GM12878 (cell line): ENCODE results near the gene PELI1. TPM values are rescaled to one million over a fixed set of nuclear protein-coding genes. Genes with fewer than 3 reads are reported as not detected.

Experiments
- ATAC-seq: fragments of 200-7000 bp; cut with Tn5 transposase; 3 replicates; pipeline ENCODE4 v1.9.1; 2020; ENCODE audit warnings: mild to moderate bottlenecking, moderate library complexity
- BruUV-seq: library from RNA; stranded (reverse); fragments of 400-500 nt; replicated peaks from 2 replicates; lab custom pipeline; 2021; lab: Mats Ljungman, UMichigan
- CTCF ChIA-PET: fragments of 300-600 bp; sonication (Branson Sonifier 250); formaldehyde crosslinking; extraction: SDS; loops from one replicate; lab custom pipeline; 2021; ENCODE audit warnings: inconsistent platforms; lab: Yijun Ruan, JAX
- POLR2A ChIA-PET: fragments of 350-600 bp; formaldehyde crosslinking; extraction: SDS; loops from one replicate; lab custom pipeline; 2021; ENCODE audit warnings: inconsistent platforms; lab: Charles Lee
- RAD21 ChIA-PET: fragments of 300-600 bp; sonication (Branson Sonifier 250); formaldehyde crosslinking; loops from one replicate; lab custom pipeline; 2023; ENCODE audit warnings: antibody characterized with exemption; ENCODE audit not compliant: unreplicated experiment; lab: Charles Lee
- SMC1A ChIA-PET: fragments of 300-600 bp; sonication (Branson Sonifier 250); formaldehyde crosslinking; loops from one replicate; lab custom pipeline; 2023; ENCODE audit not compliant: unreplicated experiment, uncharacterized antibody; lab: Charles Lee
- DNase-seq: peaks from one replicate; pipeline ENCODE4 v3.0.0-alpha.2; 2011; ENCODE audit warnings: low read depth, low spot score
- FAIRE-seq: peaks from 3 replicates; lab custom pipeline; 2011; peaks lifted over from hg19 to GRCh38; lab: Jason Lieb, UNC
- H2AFZ ChIP-seq: 2 replicates; pipeline ENCODE4 v1.6.0; 2011; ENCODE audit warnings: low read depth, low read length, control low read depth; ENCODE audit not compliant: control insufficient read depth
- H3K27ac ChIP-seq: 2 replicates; pipeline ENCODE4 v1.5.1; 2011; ENCODE audit warnings: control low read depth; ENCODE audit not compliant: control insufficient read depth, insufficient read depth
- H3K27me3 ChIP-seq, 2 experiments: replicated peaks in 1 of 2; 2 replicates each; pipeline versions ENCODE4 v1.6.0 to v1.6.1; 2011; ENCODE audit warnings: low read length in 1 of 2; ENCODE audit not compliant: control insufficient read depth in 2 of 2, insufficient read depth in 2 of 2
- H3K36me3 ChIP-seq, 2 experiments: 2 replicates each; pipeline ENCODE4 v1.5.1; 2011; ENCODE audit warnings: low read length in 1 of 2; ENCODE audit not compliant: control insufficient read depth in 2 of 2, insufficient read depth in 2 of 2
- H3K4me1 ChIP-seq: 2 replicates; pipeline ENCODE4 v1.6.1; 2011; ENCODE audit warnings: mild to moderate bottlenecking, low read length, moderate library complexity, mixed read lengths; ENCODE audit not compliant: control insufficient read depth, insufficient read depth
- H3K4me2 ChIP-seq: 2 replicates; pipeline ENCODE4 v1.6.0; 2011; ENCODE audit warnings: control low read depth; ENCODE audit not compliant: control insufficient read depth, insufficient read depth
- H3K4me3 ChIP-seq: fragments of 200-600 bp; sonication (generic); 2 replicates; pipeline ENCODE4 v1.5.1; 2016
- H3K79me2 ChIP-seq: 2 replicates; pipeline ENCODE4 v1.6.0; 2011; ENCODE audit warnings: low read length; ENCODE audit not compliant: control insufficient read depth, insufficient read depth
- H3K9ac ChIP-seq: 2 replicates; pipeline ENCODE4 v1.8.0; 2011; ENCODE audit warnings: low read length, control low read depth, mixed read lengths; ENCODE audit not compliant: control insufficient read depth, insufficient read depth
- H3K9me3 ChIP-seq: replicated peaks from 3 replicates; pipeline ENCODE4 v1.5.1; 2011; ENCODE audit warnings: mild to moderate bottlenecking, low read length; ENCODE audit not compliant: control insufficient read depth, insufficient read depth
- H4K20me1 ChIP-seq: 2 replicates; pipeline ENCODE4 v1.6.0; 2011; ENCODE audit not compliant: control insufficient read depth, insufficient read depth
- BMI1 ChIP-seq: fragments of 450-650 bp; IDR thresholded peaks from 2 replicates; pipeline ENCODE4 v1.6.1; 2016; ENCODE audit warnings: mild to moderate bottlenecking, moderate library complexity, borderline replicate concordance
- HDAC6 ChIP-seq: fragments of 200-600 bp; sonication (generic); IDR thresholded peaks from one replicate; pipeline ENCODE4 v1.8.0; 2017; ENCODE audit warnings: antibody characterized with exemption; ENCODE audit not compliant: unreplicated experiment
- JUNB ChIP-seq: IDR thresholded peaks from 2 replicates; pipeline ENCODE4 v1.6.1; 2016; ENCODE audit warnings: antibody characterized with exemption, mild to moderate bottlenecking
- KAT2A ChIP-seq: conservative IDR thresholded peaks from 2 replicates; pipeline ENCODE4 v1.6.1; 2011; ENCODE audit warnings: low read depth, low read length; ENCODE audit not compliant: control insufficient read depth
- MEF2B ChIP-seq: fragments of 450-650 bp; IDR thresholded peaks from 2 replicates; pipeline ENCODE4 v1.6.1; 2018; ENCODE audit warnings: mild to moderate bottlenecking, moderate library complexity; ENCODE audit not compliant: partially characterized antibody, poor library complexity, severe bottlenecking
- POU2F2 ChIP-seq: IDR thresholded peaks from 3 replicates; pipeline ENCODE4 v1.6.1; 2011; ENCODE audit warnings: low read depth, mild to moderate bottlenecking, low read length, borderline replicate concordance
- RAD21 ChIP-seq: IDR thresholded peaks from 2 replicates; pipeline ENCODE4 v1.6.1; 2011; ENCODE audit warnings: mild to moderate bottlenecking, low read depth, low read length, moderate library complexity; ENCODE audit not compliant: insufficient read depth
- SREBF1 ChIP-seq: IDR thresholded peaks from 2 replicates; pipeline ENCODE4 v1.6.1; 2012; ENCODE audit warnings: mild to moderate bottlenecking, low read length
- ZNF687 ChIP-seq: fragments of 450-650 bp; IDR thresholded peaks from 2 replicates; pipeline ENCODE4 v1.6.1; 2017; ENCODE audit warnings: mild to moderate bottlenecking, moderate library complexity
- WGBS: methylation state at CpG from one replicate; pipeline ENCODE4 v1.1.6; 2016; ENCODE audit warnings: low lambda C conversion rate; ENCODE audit not compliant: insufficient replicate concordance, insufficient coverage; ENCODE audit errors: missing lambda C conversion rate; 5-methylcytosine and 5-hydroxymethylcytosine counted together
- in situ Hi-C: fragments of 300-500 bp; cut with MboI; formaldehyde crosslinking; loops from 9 replicates; pipeline ENCODE4 v1.14.3; 2018; ENCODE audit warnings: mixed read lengths
- intact Hi-C: fragments of 100-400 bp; cut with micrococcal nuclease; formaldehyde crosslinking; loops from one replicate; pipeline ENCODE4 v1.14.2; 2022; ENCODE audit not compliant: unreplicated experiment
- polyA plus RNA-seq, 11 experiments: library from polyadenylated mRNA; depleted of rRNA in 4 of 11; unstranded in 6 of 11; stranded (reverse) in 5 of 11; fragments of >200 nt; fragmentation: Nextera tagmentation in 4 of 11; fragmentation: Illumina TruSeq in 1 of 11; extraction: Ambion mirVana in 4 of 11; extraction: Trizol in 1 of 11; gene quantifications; 1 replicate in 1 of 11; 2 replicates in 10 of 11; pipeline versions ENCODE4 v1.2.1 to v1.2.3, GENCODE V29; 2011 to 2016; ENCODE audit warnings: inconsistent platforms in 2 of 11, missing spikeins in 2 of 11, low read depth in 1 of 11
- total RNA-seq, 4 experiments: library from RNA; depleted of rRNA in 3 of 4; stranded (reverse); fragments of >200 nt in 3 of 4; fragmentation: Illumina TruSeq in 1 of 4; extraction: Trizol in 1 of 4; gene quantifications; 2 replicates each; pipeline versions ENCODE4 v1.2.1 to v1.2.3, GENCODE V29; 2013 to 2021
- TF ChIP-seq, protein P1 (sequence below): fragments of 450-650 bp; IDR thresholded peaks from 2 replicates; pipeline ENCODE4 v1.6.1; 2017; ENCODE audit warnings: mild to moderate bottlenecking

PELI1 gene
- total and polyA plus RNA-seq, 10 of the 15 experiments (the other 5 are each of a cell fraction or from before 2014, with no cell fraction given), result 12.1 to 92.0 (median 39.8) TPM

DNA sequence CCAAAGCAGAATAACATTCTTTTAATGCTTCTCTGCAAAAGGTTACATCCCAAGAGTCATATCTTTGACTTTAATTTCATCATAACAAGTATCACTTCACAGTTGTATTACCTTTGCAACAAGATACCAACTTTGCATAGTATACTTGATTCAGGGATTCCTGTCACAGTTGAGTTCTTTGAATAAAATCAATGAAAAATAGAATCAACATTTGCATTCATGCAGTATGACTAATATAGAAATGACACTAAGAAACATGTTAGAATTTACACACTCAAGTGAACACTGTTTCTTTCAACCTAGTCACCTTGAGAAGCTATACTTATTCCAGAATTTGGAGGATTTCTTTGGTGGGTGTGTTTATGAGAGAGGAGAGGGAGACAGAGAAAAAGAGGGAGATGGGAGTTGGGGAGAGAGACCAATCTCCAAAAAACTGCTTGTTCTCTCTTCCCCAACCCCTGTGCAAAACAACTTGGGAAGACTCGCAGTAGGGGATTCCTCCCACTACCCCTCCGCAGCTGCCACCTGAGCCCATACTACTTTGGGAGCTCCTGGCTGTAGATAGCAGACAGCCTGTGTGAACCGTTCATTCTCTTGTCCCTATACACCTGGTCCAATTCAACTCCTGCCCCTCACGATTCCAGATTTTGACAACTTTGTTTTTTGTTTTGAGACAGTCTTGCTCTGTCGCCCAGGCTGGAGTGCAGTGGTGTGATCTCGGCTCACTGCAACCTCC, 57.7 kb downstream of the PELI1 start:
- H2AFZ ChIP-seq, result no peak overlapping the region; the same call in 1 of the 2 replicates
- no peak overlapping the region for H3K4me3 ChIP-seq
- H3K4me2 ChIP-seq, result peak overlapping the region; percentile 39; the same call in 1 of the 2 replicates
- peak overlapping the region; percentile 23; the same call in 1 of the 2 replicates for H3K27ac ChIP-seq
- ChIA-PET SMC1A (interaction anchor here (0.7 to 1.8 kb wide), 4 partner anchors 15 to 243 kb away, joined by 3 to 6 read pairs (median 3); no protein-coding TSS in a partner anchor), POLR2A (interaction anchor here (1.1 kb wide), 1 partner anchor 22 kb away, joined by 3 read pairs; no protein-coding TSS in a partner anchor), RAD21 (interaction anchor here (0.6 to 1.1 kb wide), 3 partner anchors 15 to 130 kb away, joined by 3 read pairs; no protein-coding TSS in a partner anchor), CTCF (interaction anchor here (0.9 to 1.4 kb wide), 3 partner anchors 13 to 231 kb away, joined by 3 read pairs; no protein-coding TSS in a partner anchor)
- DNase-seq, result no peak
- WGBS, result 35% methylated on average over 6 of the region's 6 CpGs
- no TSS peak for BruUV-seq
- H3K9me3 ChIP-seq, result no peaks in the 10 kb centered on the region
- H3K4me1 ChIP-seq, result peaks cover 17% of the 10 kb centered on the region
- H4K20me1 ChIP-seq, result no peaks in the 10 kb centered on the region
- H3K79me2 ChIP-seq, result peaks cover 5% of the 10 kb centered on the region
- TF ChIP-seq BMI1 (no peak), POU2F2 (no peak), JUNB (peak; percentile 45; the same call in 1 of the 2 replicates), MEF2B (peak; percentile 17), KAT2A (no peak), HDAC6 (no peak), ZNF687 (no peak), RAD21 (no peak), SREBF1 (peak; percentile 58; the same call in 1 of the 2 replicates)
- TF ChIP-seq, protein P1, sequence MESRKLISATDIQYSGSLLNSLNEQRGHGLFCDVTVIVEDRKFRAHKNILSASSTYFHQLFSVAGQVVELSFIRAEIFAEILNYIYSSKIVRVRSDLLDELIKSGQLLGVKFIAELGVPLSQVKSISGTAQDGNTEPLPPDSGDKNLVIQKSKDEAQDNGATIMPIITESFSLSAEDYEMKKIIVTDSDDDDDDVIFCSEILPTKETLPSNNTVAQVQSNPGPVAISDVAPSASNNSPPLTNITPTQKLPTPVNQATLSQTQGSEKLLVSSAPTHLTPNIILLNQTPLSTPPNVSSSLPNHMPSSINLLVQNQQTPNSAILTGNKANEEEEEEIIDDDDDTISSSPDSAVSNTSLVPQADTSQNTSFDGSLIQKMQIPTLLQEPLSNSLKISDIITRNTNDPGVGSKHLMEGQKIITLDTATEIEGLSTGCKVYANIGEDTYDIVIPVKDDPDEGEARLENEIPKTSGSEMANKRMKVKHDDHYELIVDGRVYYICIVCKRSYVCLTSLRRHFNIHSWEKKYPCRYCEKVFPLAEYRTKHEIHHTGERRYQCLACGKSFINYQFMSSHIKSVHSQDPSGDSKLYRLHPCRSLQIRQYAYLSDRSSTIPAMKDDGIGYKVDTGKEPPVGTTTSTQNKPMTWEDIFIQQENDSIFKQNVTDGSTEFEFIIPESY, result no peak
- in situ Hi-C loops, result no loop called here
- intact Hi-C loops, result no loop called here
- peak; percentile 61 for ATAC-seq
- H3K36me3 ChIP-seq, result peaks cover 4 to 5% of the 10 kb centered on the region in 2 experiments; a peak in 2 of 4 replicates
- no peaks in the 10 kb centered on the region for H3K27me3 ChIP-seq
- no peak for FAIRE-seq
- H3K9ac ChIP-seq, result no peak overlapping the region
